Fibroblast of skin of right quadriceps (primary cell): ENCODE data around the gene SYNE3.

Experiments used
- DNase-seq: peaks from one replicate; pipeline ENCODE4 v3.0.0-alpha.2; 2013

Gene SYNE3

DNA sequence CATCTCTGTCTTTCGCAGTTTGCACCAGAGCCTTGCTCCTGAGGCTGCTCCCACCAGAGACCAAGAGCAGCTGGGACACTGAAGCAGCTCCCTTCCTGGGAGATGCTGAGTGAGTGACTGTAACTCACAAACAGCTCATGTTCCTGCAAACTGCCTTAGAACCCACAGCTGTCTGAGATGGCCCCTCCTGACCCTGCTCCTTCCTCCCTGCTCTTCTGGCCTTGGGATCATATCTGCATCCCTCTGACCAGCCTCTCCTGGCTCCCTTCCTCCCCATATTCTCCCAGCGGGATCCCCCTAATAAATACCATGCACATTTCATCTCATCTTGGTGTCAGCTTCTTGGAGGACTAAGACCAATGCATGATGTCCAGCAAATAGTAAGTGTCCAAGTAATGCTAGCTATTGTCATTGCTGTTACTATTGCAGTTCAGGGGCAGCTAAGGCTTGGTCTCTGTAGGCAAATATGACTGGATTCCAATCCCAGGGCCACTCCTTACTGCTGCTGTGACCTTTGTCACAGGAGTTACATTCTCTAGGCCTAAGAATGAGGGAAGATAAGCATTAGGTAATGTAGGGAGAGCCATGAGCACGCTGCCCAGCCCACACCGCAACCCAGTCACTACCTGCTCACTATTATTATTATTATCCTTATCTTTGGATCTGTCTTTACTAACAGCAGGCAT, 47.9 kb downstream of the SYNE3 start:
- DNase-seq, result no peak

- no peak for DNase-seq
These were observed 48.8 kb downstream of the SYNE3 start for GRCh38 chr14:95467657-95468056.

GRCh38 chr14:95467232-95467631, 49.2 kb downstream of the SYNE3 start:
- no peak for DNase-seq
